HUDEP-2 (cell line): Measurements from ENCODE around the gene USP32.
"Not testable (repeated sequence)": the region's sequence is repeated elsewhere in the genome, so short reads cannot be mapped to it uniquely, and the experiment has no call there.

Experiments used
- DNase-seq, 76 experiments: peaks; one replicate each; lab custom pipeline; 2025; ENCODE audit not compliant: unreplicated experiment in 76 of 76; lab: John Stamatoyannopoulos, UW

Gene USP32

GRCh38 chr17:60403962-60404361, 12.0 kb upstream of the USP32 start:
- DNase-seq: no peak

- DNase-seq: no peak
These were observed 11.5 kb upstream of the USP32 start for GRCh38 chr17:60403523-60403810.

DNA sequence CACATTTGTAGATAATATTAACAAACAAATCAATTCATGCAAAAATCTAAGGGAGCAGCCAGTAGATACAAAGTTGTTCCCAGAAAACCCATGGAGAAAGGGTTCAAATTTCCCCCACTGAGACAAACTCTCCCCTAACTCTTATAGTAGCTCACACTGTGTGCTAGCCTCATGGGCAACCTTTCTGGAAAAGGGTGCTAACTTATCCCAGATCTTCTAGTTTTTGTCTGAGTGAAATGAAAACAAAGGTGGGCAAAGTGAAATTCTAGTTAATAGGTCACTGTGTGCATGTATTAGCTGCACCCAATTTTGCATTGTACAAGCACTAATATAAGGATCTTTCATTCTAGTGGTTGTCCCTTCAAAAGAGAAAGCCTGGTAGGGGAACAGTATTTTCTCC, 9.9 kb upstream of the USP32 start:
- no peak for DNase-seq

DNA sequence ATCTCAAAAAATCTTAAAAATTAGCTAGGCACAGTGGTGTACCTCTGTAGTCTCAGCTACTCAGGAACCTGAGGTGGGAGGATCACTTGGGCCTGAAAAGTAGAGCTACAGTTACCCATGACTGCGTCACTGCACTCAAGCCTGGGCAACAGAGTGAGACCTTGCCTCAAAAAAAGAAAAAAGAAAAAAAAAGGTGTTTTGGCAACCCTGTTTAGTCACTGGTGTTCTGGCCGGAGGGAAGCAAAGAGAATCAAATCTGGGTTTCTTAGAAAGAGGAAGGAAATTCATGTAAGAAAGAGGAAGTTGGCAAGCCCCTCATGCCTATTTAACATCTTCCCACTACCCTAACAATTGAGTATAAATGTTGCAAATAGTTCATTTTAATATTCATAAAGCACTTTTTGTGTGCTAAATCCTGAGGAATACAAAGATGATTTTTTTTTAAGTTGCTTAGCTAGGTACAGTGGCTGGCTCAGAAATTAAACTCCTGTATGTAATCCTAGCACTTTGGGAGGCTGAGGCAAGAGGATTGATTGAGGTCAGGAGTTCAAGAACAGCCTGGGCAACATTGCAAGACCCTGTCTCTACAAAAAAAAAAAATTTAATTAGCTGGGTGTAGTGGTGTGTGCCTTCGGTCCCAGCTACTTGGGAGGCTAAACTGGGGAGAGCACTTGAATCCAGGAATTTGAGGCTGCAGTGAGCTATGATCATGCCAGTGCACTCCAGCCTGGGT, 6.5 kb upstream of the USP32 start:
- DNase-seq: peak in 3 of 76 experiments; percentile 14 to 30 (median 22)

- DNase-seq: no peak
These were observed 4.5 kb upstream of the USP32 start for GRCh38 chr17:60396412-60396811.

DNA sequence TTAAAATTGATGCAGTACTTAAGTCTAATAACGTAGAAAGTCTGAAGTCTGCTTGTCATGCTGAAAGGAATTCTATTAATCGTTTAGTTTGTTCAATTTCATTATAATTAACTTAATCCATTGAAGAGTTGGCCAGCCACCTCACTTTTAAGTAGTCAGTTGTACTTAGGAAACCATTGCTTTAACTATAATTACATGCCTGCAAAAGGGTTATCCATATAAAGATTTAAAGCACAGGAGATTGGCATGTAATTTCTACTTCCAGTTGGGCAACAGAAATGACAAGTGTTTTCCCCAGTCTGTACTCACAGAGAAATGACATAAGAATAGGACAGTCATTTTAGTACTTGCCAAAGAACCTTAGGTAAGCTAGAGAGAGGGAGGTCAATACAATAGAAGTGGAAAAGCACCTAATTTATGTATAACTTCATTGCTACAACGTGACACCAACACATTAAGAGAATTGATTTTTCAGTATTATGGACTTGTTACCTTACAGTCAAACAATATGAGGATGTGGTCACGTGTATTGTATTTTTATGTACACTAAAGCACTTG, 3.7 kb upstream of the USP32 start:
- no peak for DNase-seq

DNA sequence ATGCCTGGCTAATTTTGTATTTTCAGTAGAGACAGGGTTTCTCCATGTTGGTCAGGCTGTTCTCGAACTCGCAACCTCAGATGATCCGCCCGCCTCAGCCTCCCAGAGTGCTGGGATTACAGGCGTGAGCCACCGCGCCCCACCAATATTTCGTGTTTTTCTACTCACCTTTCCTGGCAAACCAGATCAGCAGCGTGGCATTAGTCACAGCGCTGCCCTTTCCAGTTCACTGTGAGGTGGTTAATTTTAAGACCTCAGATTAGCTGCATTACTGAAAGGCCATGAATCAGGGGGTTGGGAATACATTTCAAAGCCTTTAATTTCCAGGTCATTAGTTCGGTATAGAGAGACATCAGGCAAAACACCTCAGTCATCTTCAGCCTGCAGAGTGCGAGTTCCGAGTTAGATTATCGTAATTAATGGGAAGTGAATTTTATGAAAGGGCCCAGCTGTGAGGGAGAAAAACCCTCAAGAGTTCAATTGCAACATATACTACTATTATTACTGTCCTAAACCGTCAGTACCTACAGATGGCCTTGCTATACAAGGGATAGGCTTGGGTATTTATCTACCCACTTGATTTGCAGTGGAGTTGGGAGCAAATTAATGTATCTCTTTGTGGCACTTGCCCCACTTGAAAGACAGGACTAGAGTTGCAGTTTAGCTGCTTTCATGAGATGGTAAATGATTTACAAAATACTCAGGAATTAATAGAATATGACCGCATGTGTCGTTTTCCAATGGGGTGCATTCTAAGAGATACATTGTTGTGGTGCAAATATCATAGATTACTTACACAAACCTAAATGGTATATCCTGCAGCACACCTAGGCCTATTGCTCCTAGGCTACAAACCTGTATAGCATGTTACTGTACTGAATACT, 2.1 kb upstream of the USP32 start:
- no peak for DNase-seq

DNA sequence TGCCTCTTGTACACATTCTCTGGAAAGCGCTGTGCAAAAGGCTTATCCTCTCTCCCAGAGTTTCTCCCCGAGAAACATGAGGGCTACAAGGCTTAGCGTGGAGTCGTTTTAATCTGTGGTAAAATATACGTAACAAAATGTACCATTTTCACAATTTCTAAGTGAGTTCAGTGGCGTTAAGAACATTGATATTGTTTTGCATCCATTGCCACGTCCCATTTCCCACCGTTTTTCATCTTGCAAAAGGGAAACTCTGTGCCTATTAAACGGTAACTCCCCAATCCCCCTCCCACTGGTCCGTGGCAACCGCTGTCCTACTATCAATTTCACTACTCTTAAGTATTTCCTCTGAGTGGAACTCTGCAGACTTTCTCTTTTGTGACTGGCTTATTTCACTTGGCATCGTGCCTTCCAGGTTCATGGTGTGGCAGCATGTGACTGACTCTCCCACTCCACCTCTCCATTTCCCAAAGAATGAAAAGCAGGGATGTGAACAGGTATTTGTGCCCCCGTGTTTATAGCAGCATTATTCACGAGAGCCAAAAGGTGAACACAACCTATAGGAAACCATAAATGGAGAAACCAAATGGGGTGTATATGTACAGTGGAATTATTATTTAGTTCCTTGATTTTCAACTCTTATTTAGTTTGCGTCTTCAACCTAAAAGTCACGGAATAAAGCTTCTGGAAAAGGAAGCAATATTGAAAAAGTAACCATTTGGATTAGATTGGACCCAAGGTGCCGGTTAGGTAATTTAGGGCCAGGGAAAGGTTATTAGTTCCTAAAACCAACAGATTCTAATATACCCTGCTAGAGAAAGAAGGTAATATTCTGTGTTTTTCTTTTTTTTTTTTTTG, 1.1 kb upstream of the USP32 start:
- DNase-seq: peak in 57 of 76 experiments; percentile 7 to 68 (median 36)

GRCh38 chr17:60391471-60392041, 377 bp downstream of the USP32 start:
- peak in 9 of 76 experiments; percentile 46 to 90 (median 67) for DNase-seq

GRCh38 chr17:60390925-60391470, 935 bp downstream of the USP32 start:
- DNase-seq: peak in 62 of 76 experiments; percentile 23 to 81 (median 53)

GRCh38 chr17:60390186-60390585, 1.7 kb downstream of the USP32 start:
- DNase-seq: peak in 10 of 76 experiments; percentile 0 to 32 (median 13)

DNA sequence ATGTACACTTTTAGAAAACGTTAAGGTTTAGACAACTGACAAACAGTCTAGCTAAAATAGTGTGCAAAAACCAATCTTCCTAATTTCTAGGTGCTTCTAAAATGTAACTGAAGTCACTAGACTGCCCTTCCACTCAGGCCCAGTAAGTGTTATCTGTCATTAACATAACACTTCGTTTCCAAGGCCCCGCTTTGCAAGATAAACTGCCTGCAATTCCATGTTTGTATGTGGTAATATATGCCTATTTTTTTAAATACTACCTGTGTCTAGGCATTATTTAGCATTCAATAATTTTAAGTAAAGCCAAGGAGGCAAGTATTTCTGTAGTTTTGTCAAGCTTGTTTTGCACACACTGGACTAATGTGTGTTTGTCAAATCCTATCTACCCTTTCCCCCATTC, 3.2 kb downstream of the USP32 start:
- DNase-seq: peak in 49 of 76 experiments; percentile 2 to 75 (median 41)

GRCh38 chr17:60387666-60388065, 4.3 kb downstream of the USP32 start:
- DNase-seq: no peak

- no peak for DNase-seq
These were observed 5.5 kb downstream of the USP32 start for GRCh38 chr17:60386147-60387058.

- DNase-seq: not testable (repeated sequence)
These were observed 7.0 kb downstream of the USP32 start for GRCh38 chr17:60384921-60385320.

DNA sequence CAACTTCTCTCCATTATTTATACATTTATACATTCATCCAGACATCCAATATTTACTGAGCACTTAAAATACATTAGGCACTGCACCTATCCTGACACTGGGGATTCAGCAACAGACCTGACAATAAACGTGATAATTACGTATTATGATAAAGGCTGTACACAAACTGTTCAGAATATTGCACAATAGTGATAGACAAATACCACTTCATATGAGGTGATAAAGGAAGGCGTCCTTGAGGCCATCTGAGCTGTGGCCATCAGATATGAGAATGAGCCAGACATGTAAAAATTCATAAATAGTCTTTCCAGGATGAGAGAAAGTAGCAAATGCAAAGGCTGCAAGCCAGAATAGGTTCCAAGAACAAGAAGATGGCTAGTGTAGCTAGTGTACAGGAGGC, 8.6 kb downstream of the USP32 start:
- DNase-seq: peak in 21 of 76 experiments; percentile 8 to 59 (median 32)

DNA sequence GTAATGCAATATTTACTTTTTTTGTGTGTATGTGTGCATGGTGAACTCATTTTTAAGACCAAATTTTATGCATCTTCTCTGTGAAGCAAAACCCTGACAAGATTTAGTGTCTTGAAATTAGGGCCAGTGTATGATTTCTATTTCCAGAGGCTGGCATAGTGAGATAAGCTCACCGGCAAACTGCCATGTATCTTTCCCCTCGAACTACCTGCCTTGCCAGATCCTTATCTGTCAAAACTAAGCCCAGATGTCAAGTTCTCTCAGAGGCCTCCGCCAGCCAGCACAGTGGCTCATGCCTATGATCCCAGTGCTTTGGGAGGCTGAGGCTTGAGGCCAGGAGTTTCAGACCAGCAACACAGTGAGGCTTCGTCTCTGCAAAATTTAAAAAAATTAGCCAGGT, 10.0 kb downstream of the USP32 start:
- DNase-seq: peak in 43 of 76 experiments; percentile 5 to 67 (median 28)

- not testable (repeated sequence) for DNase-seq
These were observed 12.5 kb downstream of the USP32 start for GRCh38 chr17:60379461-60379860.

GRCh38 chr17:60378187-60378586, 13.7 kb downstream of the USP32 start:
- DNase-seq: not testable (repeated sequence)
